ENCODE measurements around the gene RBFOX2.

RBFOX2 gene

DNA sequence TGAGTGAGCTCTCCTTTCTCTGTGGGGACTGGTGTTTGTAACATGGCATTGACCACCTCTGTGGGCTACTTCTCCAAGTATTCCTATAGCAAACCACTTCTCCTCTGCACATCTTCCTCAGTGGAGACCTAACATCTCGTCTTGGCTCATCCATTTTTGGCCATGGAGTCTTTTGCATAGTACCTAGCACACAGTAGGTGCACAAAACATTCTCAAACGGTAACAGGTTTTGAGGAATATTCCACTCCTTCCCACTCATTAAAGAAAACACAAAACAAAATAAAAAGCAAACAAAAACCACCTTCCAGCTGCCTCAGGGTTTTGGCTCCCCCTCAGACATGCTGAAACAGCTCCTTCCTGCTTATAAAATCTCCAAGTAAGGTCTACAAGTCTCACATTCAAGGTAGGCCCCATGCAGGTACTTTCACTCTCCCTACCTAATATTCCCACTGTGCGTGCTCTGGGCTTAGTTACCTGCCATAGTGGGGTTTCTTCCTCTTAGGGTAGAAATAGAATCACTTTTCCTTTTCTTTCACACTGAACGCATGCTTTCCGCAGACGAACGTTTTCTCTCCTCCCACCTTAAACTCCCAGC is 132.4 kb downstream of the RBFOX2 start:
- H3K4me1 Mint-ChIP-seq = peaks cover 13% of the 10 kb centered on the region
- no peak overlapping the region for H3K27ac Mint-ChIP-seq
- peaks cover 4% of the 10 kb centered on the region for H3K27me3 Mint-ChIP-seq
- no peak overlapping the region for H3K4me3 Mint-ChIP-seq
- no peaks in the 10 kb centered on the region for H3K9me3 Mint-ChIP-seq
- H3K36me3 Mint-ChIP-seq = no peaks in the 10 kb centered on the region

GRCh38 chr22:35894937-35895708 is 133.5 kb downstream of the RBFOX2 start:
- Mint-ChIP-seq H3K27me3 (peaks cover 4% of the 10 kb centered on the region), H3K4me3 (no peak overlapping the region), H3K27ac (no peak overlapping the region), H3K36me3 (no peaks in the 10 kb centered on the region), H3K4me1 (peaks cover 2% of the 10 kb centered on the region), H3K9me3 (no peaks in the 10 kb centered on the region)

GRCh38 chr22:35894464-35894878 is 134.2 kb downstream of the RBFOX2 start:
- no peaks in the 10 kb centered on the region for H3K36me3 Mint-ChIP-seq
- no peak overlapping the region for H3K4me3 Mint-ChIP-seq
- no peaks in the 10 kb centered on the region for H3K9me3 Mint-ChIP-seq
- H3K27me3 Mint-ChIP-seq = peaks cover 4% of the 10 kb centered on the region
- H3K27ac Mint-ChIP-seq = no peak overlapping the region
- no peaks in the 10 kb centered on the region for H3K4me1 Mint-ChIP-seq

DNA sequence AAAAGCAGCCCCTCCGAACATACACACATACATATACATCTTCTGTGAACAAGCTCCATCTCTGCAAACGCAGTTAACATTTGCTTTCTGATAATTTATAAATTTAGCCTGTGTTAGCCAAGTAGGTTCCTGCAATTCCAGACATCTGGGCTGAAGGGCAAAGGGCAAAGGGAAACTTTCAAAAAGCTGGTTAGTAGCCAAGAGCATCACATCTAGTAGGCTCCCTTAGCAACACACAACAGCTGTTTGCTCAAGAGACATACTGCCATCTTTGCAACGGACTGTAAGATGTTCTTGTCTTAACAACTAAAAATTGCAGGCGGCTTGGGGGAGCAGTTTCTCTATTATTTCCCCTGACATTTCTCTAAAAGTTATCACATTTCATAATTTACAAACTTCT is 134.9 kb downstream of the RBFOX2 start:
- Mint-ChIP-seq H3K36me3 (no peaks in the 10 kb centered on the region), H3K27me3 (peaks cover 4% of the 10 kb centered on the region)

GRCh38 chr22:35892192-35892591 is 136.4 kb downstream of the RBFOX2 start:
- Mint-ChIP-seq H3K4me3 (no peak overlapping the region), H3K4me1 (no peaks in the 10 kb centered on the region), H3K36me3 (no peaks in the 10 kb centered on the region), H3K27ac (no peak overlapping the region), H3K9me3 (no peaks in the 10 kb centered on the region), H3K27me3 (peaks cover 4% of the 10 kb centered on the region)

More for the DNA sequence above, 134.9 kb downstream of the RBFOX2 start:
- Mint-ChIP-seq H3K4me3 (no peak overlapping the region), H3K27ac (no peak overlapping the region), H3K4me1 (no peaks in the 10 kb centered on the region), H3K9me3 (no peaks in the 10 kb centered on the region)

- no peak overlapping the region for H3K27ac Mint-ChIP-seq
- H3K36me3 Mint-ChIP-seq = no peaks in the 10 kb centered on the region
- H3K27me3 Mint-ChIP-seq = peaks cover 4% of the 10 kb centered on the region
- H3K4me1 Mint-ChIP-seq = no peaks in the 10 kb centered on the region
- H3K9me3 Mint-ChIP-seq = no peaks in the 10 kb centered on the region
- H3K4me3 Mint-ChIP-seq = no peak overlapping the region
These were observed 137.2 kb downstream of the RBFOX2 start for GRCh38 chr22:35891442-35891841.

- Mint-ChIP-seq H3K4me3 (no peak overlapping the region), H3K4me1 (peaks cover 4% of the 10 kb centered on the region), H3K9me3 (no peaks in the 10 kb centered on the region), H3K36me3 (no peaks in the 10 kb centered on the region), H3K27ac (no peak overlapping the region), H3K27me3 (peaks cover 4% of the 10 kb centered on the region)
These were observed 139.6 kb downstream of the RBFOX2 start for GRCh38 chr22:35889071-35889470.

- no peaks in the 10 kb centered on the region for H3K36me3 Mint-ChIP-seq
- no peaks in the 10 kb centered on the region for H3K9me3 Mint-ChIP-seq
- H3K4me3 Mint-ChIP-seq = no peak overlapping the region
- H3K27me3 Mint-ChIP-seq = peaks cover 4% of the 10 kb centered on the region
- H3K4me1 Mint-ChIP-seq = peaks cover 11% of the 10 kb centered on the region
- no peak overlapping the region for H3K27ac Mint-ChIP-seq
These were observed 140.3 kb downstream of the RBFOX2 start for GRCh38 chr22:35888181-35888870.

- Mint-ChIP-seq H3K36me3 (no peaks in the 10 kb centered on the region), H3K27me3 (peaks cover 2% of the 10 kb centered on the region), H3K9me3 (no peaks in the 10 kb centered on the region), H3K4me1 (peaks cover 20% of the 10 kb centered on the region), H3K27ac (no peak overlapping the region), H3K4me3 (no peak overlapping the region)
These were observed 141.2 kb downstream of the RBFOX2 start for GRCh38 chr22:35887296-35887875.

DNA sequence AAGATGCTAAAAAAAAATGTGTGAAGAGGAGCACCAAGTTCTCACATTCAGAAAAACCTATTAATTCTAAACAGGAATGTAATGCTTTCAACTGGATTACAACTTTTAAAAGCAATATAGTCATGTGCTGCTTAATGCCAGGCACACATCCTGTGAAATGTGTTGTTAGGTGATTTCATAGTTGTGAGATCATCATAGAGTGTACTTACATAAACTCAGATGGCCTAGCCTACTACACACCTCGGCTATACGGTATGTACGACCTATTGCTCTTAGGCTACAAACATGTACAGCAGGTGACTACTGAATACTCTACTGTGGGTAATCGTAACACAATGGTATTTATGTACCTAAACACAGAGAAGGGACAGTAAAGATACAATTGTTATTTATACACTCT is 142.3 kb downstream of the RBFOX2 start:
- Mint-ChIP-seq H3K4me3 (no peak overlapping the region), H3K27me3 (no peaks in the 10 kb centered on the region), H3K9me3 (no peaks in the 10 kb centered on the region), H3K27ac (no peak overlapping the region), H3K36me3 (no peaks in the 10 kb centered on the region), H3K4me1 (peaks cover 26% of the 10 kb centered on the region)

GRCh38 chr22:35884529-35884928 is 144.1 kb downstream of the RBFOX2 start:
- Mint-ChIP-seq H3K27ac (peak overlapping the region; percentile 24), H3K27me3 (no peaks in the 10 kb centered on the region), H3K9me3 (no peaks in the 10 kb centered on the region), H3K36me3 (no peaks in the 10 kb centered on the region), H3K4me3 (no peak overlapping the region), H3K4me1 (peaks cover 26% of the 10 kb centered on the region)

- Mint-ChIP-seq H3K27me3 (no peaks in the 10 kb centered on the region), H3K27ac (peak overlapping the region; percentile 73), H3K36me3 (no peaks in the 10 kb centered on the region), H3K4me1 (peaks cover 26% of the 10 kb centered on the region), H3K4me3 (peak overlapping the region; percentile 12), H3K9me3 (no peaks in the 10 kb centered on the region)
These were observed 145.5 kb downstream of the RBFOX2 start for GRCh38 chr22:35883031-35883620.

DNA sequence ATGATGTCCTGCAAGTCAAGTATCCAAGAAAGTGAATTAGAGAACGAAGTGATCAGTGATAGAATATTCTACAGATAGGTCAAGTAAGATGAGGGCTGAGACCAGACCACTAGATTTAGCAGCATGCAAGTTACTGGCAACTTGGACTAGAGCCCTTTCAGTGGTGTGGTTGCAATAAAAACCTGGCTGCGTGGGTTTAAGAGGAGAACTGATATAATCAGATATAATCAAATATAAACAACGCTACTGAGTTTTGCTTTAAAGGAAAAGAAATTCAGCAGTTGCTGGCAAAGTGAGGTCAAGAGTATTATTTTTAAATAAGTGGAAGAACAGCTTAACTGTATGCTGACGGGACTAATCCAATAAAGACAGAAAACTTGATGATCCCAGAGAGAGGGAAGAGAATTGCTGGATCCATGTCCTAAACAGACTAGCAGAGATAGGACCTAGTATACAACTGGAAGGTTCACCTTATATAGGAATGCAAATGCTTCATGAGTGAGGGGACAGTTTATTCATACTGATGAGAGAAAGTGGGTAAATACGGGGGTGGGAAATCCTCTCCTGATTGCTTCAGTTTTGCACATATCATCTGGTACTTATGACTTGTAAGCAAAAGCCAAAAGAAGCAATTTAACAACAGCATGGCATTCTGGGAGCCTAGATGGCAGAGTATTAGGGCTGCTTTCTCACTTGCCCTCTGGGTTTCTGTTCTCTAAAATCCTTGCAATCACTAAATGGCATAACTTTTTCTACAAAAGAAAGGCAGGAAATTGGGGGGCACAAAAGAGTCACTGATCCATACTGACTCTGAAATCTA is 146.2 kb downstream of the RBFOX2 start:
- Mint-ChIP-seq H3K36me3 (no peaks in the 10 kb centered on the region), H3K4me1 (peaks cover 26% of the 10 kb centered on the region), H3K9me3 (no peaks in the 10 kb centered on the region), H3K27me3 (no peaks in the 10 kb centered on the region), H3K4me3 (no peak overlapping the region), H3K27ac (no peak overlapping the region)

- Mint-ChIP-seq H3K36me3 (peaks cover under 1% of the 10 kb centered on the region), H3K27me3 (no peaks in the 10 kb centered on the region), H3K27ac (no peak overlapping the region), H3K9me3 (peaks cover 1% of the 10 kb centered on the region), H3K4me1 (peaks cover 35% of the 10 kb centered on the region), H3K4me3 (no peak overlapping the region)
These were observed 149.3 kb downstream of the RBFOX2 start for GRCh38 chr22:35879351-35879750.

DNA sequence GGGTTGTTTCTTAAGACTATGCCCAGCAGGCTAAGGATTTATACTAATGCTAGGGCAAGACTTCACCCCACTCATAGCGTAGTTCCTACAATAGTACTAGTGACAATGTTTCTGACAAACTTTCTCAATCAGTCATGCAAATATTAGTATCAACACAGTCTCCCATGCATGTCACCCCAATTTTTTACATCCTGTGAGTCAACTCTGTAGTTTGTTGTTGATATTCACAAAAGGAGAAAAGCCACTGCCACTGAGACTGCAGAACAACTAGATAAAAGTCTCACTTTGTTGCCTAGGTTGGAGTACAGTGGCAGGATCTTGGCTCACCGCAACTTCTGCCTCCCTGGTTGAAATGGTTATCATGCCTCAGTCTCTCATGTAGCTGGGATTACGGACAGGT is 155.2 kb downstream of the RBFOX2 start:
- Mint-ChIP-seq H3K27ac (no peak overlapping the region), H3K9me3 (peaks cover 8% of the 10 kb centered on the region), H3K27me3 (peaks cover 1% of the 10 kb centered on the region), H3K4me1 (peaks cover 10% of the 10 kb centered on the region), H3K4me3 (no peak overlapping the region), H3K36me3 (peaks cover 5% of the 10 kb centered on the region)
